GM10266 (cell line): ENCODE data around the gene TMEM263.

Experiments
- DNase-seq: peaks from one replicate; pipeline ENCODE4 v3.0.0; 2012; ENCODE audit errors: extremely low spot score
- TF ChIP-seq, protein P1 (sequence below): IDR thresholded peaks from 2 replicates; pipeline ENCODE4 v1.5.1; 2012; ENCODE audit warnings: mild to moderate bottlenecking, low read depth; ENCODE audit not compliant: control insufficient read depth, insufficient read depth; ENCODE audit errors: missing control alignments

Gene TMEM263

GRCh38 chr12:106950591-106950990 is 5.1 kb upstream of the TMEM263 start:
- TF ChIP-seq, protein P1, sequence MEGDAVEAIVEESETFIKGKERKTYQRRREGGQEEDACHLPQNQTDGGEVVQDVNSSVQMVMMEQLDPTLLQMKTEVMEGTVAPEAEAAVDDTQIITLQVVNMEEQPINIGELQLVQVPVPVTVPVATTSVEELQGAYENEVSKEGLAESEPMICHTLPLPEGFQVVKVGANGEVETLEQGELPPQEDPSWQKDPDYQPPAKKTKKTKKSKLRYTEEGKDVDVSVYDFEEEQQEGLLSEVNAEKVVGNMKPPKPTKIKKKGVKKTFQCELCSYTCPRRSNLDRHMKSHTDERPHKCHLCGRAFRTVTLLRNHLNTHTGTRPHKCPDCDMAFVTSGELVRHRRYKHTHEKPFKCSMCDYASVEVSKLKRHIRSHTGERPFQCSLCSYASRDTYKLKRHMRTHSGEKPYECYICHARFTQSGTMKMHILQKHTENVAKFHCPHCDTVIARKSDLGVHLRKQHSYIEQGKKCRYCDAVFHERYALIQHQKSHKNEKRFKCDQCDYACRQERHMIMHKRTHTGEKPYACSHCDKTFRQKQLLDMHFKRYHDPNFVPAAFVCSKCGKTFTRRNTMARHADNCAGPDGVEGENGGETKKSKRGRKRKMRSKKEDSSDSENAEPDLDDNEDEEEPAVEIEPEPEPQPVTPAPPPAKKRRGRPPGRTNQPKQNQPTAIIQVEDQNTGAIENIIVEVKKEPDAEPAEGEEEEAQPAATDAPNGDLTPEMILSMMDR, result no peak
- no peak for DNase-seq

- DNase-seq, result no peak
Observed at GRCh38 chr12:106953352-106954250, 2.1 kb upstream of the TMEM263 start.

GRCh38 chr12:106954462-106955376 is 988 bp upstream of the TMEM263 start:
- TF ChIP-seq, protein P1, result no peak
- no peak for DNase-seq

More at GRCh38 chr12:106953352-106954250, 2.1 kb upstream of the TMEM263 start:
- TF ChIP-seq, protein P1, result no peak

- DNase-seq, result peak; percentile 76
- TF ChIP-seq, protein P1, result peak; percentile 29
Observed at GRCh38 chr12:106956048-106956578, 406 bp downstream of the TMEM263 start.

DNA sequence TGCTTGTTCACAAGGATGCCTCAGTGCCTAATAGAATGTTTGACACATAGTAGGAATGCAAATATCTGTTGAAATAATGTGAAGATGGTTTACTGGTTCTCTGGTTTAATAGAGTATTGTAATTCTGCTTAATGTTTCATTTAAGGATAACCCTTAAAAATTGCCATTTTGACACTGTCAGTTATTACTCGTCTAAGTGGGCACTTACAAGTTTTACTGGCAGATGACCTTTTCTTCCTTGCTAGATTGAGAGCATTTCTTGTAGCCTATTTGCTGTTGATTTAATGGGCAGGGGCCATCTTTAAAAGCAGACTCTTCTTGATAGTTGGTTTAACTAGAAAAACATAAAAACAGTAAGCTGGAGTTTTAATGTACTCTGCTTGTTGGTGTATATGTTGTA is 1.9 kb downstream of the TMEM263 start:
- TF ChIP-seq, protein P1, result no peak
- no peak for DNase-seq

GRCh38 chr12:106960443-106960842 is 4.7 kb downstream of the TMEM263 start:
- DNase-seq, result no peak
- TF ChIP-seq, protein P1, result no peak
